Muscle of leg (tissue), 11 donors: ENCODE results near the gene EMSY. TPM values are rescaled to one million over a fixed set of nuclear protein-coding genes. Genes with fewer than 3 reads are reported as not detected.

Source experiments
- DNase-seq: peaks from one replicate; pipeline ENCODE4 v3.0.0; 2013
- H3K27ac ChIP-seq: one replicate; pipeline ENCODE4 v1.5.1; 2013; ENCODE audit warnings: mild to moderate bottlenecking, low read length, control low read depth
- H3K27me3 ChIP-seq: one replicate; pipeline ENCODE4 v1.6.1; 2013; ENCODE audit warnings: low read length; ENCODE audit not compliant: control insufficient read depth, insufficient read depth
- H3K36me3 ChIP-seq: one replicate; pipeline ENCODE4 v1.6.1; 2013; ENCODE audit warnings: low read length; ENCODE audit not compliant: control insufficient read depth, insufficient read depth
- H3K4me1 ChIP-seq: one replicate; pipeline ENCODE4 v1.6.1; 2013; ENCODE audit warnings: low read length; ENCODE audit not compliant: control insufficient read depth, insufficient read depth
- H3K4me3 ChIP-seq: one replicate; pipeline ENCODE4 v1.5.1; 2013; ENCODE audit warnings: low read length, control low read depth
- H3K9me3 ChIP-seq: replicated peaks from 2 replicates; pipeline ENCODE4 v1.6.1; 2013; ENCODE audit warnings: low read depth, low read length; ENCODE audit not compliant: control insufficient read depth
- WGBS: methylation state at CpG from one replicate; pipeline ENCODE4 v1.1.5; 2013; ENCODE audit warnings: missing lambda C conversion rate; ENCODE audit not compliant: insufficient coverage; 5-methylcytosine and 5-hydroxymethylcytosine counted together
- polyA plus RNA-seq, 8 donors: library from polyadenylated mRNA; unstranded; fragments of 120-200 nt; gene quantifications; one replicate each; pipeline versions ENCODE4 v1.2.1 to v1.2.3, GENCODE V29; 2013; ENCODE audit warnings: inconsistent platforms in 1 of 8, low replicate concordance in 1 of 8; ENCODE audit not compliant: insufficient read length in 8 of 8, insufficient read depth in 1 of 8
- total RNA-seq: library from RNA; stranded (reverse); fragments of 120-200 nt; gene quantifications from one replicate; pipeline ENCODE4 v1.2.4, GENCODE V29; 2013

The EMSY gene
- total and polyA plus RNA-seq, 9 donors: 12.5 to 16.7 (median 13.6) TPM

GRCh38 chr11:76410851-76411357 lies 33.9 kb upstream of the EMSY start:
- DNase-seq: peak; percentile 46
- no peaks in the 10 kb centered on the region for H3K27me3 ChIP-seq
- peaks cover 22% of the 10 kb centered on the region for H3K4me1 ChIP-seq
- H3K4me3 ChIP-seq: no peak overlapping the region
- no peaks in the 10 kb centered on the region for H3K9me3 ChIP-seq
- H3K36me3 ChIP-seq: no peaks in the 10 kb centered on the region
- H3K27ac ChIP-seq: peak overlapping the region; percentile 55
- 21% methylated on average over 7 of the region's 10 CpGs for WGBS

DNA sequence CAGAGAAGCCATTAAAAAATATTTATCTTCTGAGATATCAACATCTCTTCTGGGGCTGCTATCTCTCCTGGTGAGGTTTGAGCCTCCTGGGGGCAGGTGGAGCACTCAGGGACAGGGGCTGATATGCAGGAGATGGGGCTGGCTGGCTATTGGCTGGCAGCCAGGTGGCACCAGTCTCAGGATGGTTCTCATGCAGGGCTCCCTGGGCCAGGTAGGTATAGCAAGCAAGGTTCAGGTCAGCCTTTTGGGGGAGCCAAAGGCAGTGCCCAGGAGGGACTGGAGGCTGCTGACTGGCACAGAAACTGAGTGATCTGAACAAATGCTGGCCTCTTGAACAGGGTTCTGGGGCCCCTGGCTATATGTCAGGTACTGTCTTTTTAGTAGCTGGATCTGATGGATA lies 29.7 kb upstream of the EMSY start:
- Histone ChIP-seq H3K36me3 (no peaks in the 10 kb centered on the region), H3K27ac (no peak overlapping the region), H3K9me3 (no peaks in the 10 kb centered on the region), H3K4me3 (no peak overlapping the region), H3K4me1 (peaks cover 19% of the 10 kb centered on the region), H3K27me3 (no peaks in the 10 kb centered on the region)
- no peak for DNase-seq

- Histone ChIP-seq H3K36me3 (no peaks in the 10 kb centered on the region), H3K4me3 (no peak overlapping the region), H3K27me3 (no peaks in the 10 kb centered on the region), H3K4me1 (no peaks in the 10 kb centered on the region), H3K27ac (no peak overlapping the region), H3K9me3 (no peaks in the 10 kb centered on the region)
- 0% methylated on average over 1 of the region's 3 CpGs for WGBS
- no peak for DNase-seq
Observed at GRCh38 chr11:76419896-76420295, 24.9 kb upstream of the EMSY start.

- DNase-seq: no peak
- no peak overlapping the region for H3K4me3 ChIP-seq
- H3K9me3 ChIP-seq: no peaks in the 10 kb centered on the region
- no peak overlapping the region for H3K27ac ChIP-seq
- no peaks in the 10 kb centered on the region for H3K27me3 ChIP-seq
- WGBS: 68% methylated on average over 3 of the region's 3 CpGs
- no peaks in the 10 kb centered on the region for H3K36me3 ChIP-seq
- no peaks in the 10 kb centered on the region for H3K4me1 ChIP-seq
Observed at GRCh38 chr11:76424379-76424778, 20.4 kb upstream of the EMSY start.

GRCh38 chr11:76424891-76425290 lies 19.9 kb upstream of the EMSY start:
- H3K27me3 ChIP-seq: no peaks in the 10 kb centered on the region

GRCh38 chr11:76426660-76427059 lies 18.2 kb upstream of the EMSY start:
- DNase-seq: no peak
- H3K9me3 ChIP-seq: no peaks in the 10 kb centered on the region
- H3K4me1 ChIP-seq: no peaks in the 10 kb centered on the region
- no peak overlapping the region for H3K4me3 ChIP-seq
- no peaks in the 10 kb centered on the region for H3K36me3 ChIP-seq
- no peaks in the 10 kb centered on the region for H3K27me3 ChIP-seq
- H3K27ac ChIP-seq: no peak overlapping the region

More at GRCh38 chr11:76424891-76425290, 19.9 kb upstream of the EMSY start:
- WGBS: 75% methylated on average over 1 of the region's 2 CpGs
- Histone ChIP-seq H3K27ac (no peak overlapping the region), H3K4me1 (no peaks in the 10 kb centered on the region), H3K4me3 (no peak overlapping the region), H3K36me3 (no peaks in the 10 kb centered on the region), H3K9me3 (no peaks in the 10 kb centered on the region)
- DNase-seq: no peak

DNA sequence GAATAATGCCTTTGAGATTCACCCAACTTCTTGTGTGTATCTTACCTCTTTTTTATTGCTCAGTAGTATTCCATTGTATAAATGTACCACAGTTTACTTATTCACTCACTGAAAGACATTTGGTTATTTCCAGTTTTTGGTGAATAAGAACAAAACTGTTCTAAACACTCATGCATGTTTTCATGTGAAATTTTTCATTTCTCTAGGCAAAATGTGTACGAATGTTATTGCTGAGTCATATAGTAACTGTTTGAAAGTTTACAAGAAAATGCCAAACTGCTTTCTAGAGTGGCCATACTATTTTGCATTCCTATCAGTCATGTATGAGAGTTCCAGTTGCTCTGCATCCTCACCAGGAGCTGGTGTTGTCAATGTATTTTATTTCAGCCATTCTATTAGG lies 8.8 kb upstream of the EMSY start:
- Histone ChIP-seq H3K4me1 (no peaks in the 10 kb centered on the region), H3K36me3 (no peaks in the 10 kb centered on the region), H3K9me3 (no peaks in the 10 kb centered on the region), H3K27me3 (no peaks in the 10 kb centered on the region), H3K4me3 (no peak overlapping the region), H3K27ac (no peak overlapping the region)
- WGBS: no CpG with 5 or more reads among the region's 1 CpG
- no peak for DNase-seq

- peaks cover 5% of the 10 kb centered on the region for H3K4me1 ChIP-seq
- no CpG with 5 or more reads among the region's 10 CpGs for WGBS
- DNase-seq: peak; percentile 9
- H3K27me3 ChIP-seq: no peaks in the 10 kb centered on the region
- H3K36me3 ChIP-seq: peaks cover 3% of the 10 kb centered on the region
- H3K4me3 ChIP-seq: peak overlapping the region; percentile 94
- peak overlapping the region; percentile 99 for H3K27ac ChIP-seq
- H3K9me3 ChIP-seq: no peaks in the 10 kb centered on the region
Observed at GRCh38 chr11:76443268-76443980, 1.4 kb upstream of the EMSY start.

- H3K9me3 ChIP-seq: no peaks in the 10 kb centered on the region
- peak overlapping the region; percentile 94 for H3K4me3 ChIP-seq
- no peak for DNase-seq
- peak overlapping the region; percentile 99 for H3K27ac ChIP-seq
- 0% methylated on average over 7 of the region's 10 CpGs for WGBS
- H3K4me1 ChIP-seq: peaks cover 5% of the 10 kb centered on the region
- H3K27me3 ChIP-seq: no peaks in the 10 kb centered on the region
- H3K36me3 ChIP-seq: peaks cover 3% of the 10 kb centered on the region
Observed at GRCh38 chr11:76444065-76444383, 794 bp upstream of the EMSY start.

- no peaks in the 10 kb centered on the region for H3K9me3 ChIP-seq
- H3K4me1 ChIP-seq: peaks cover 5% of the 10 kb centered on the region
- under 1% methylated on average over 38 of the region's 56 CpGs for WGBS
- peaks cover 6% of the 10 kb centered on the region for H3K36me3 ChIP-seq
- H3K4me3 ChIP-seq: peak overlapping the region; percentile 94
- no peaks in the 10 kb centered on the region for H3K27me3 ChIP-seq
- H3K27ac ChIP-seq: peak overlapping the region; percentile 99
- peak; percentile 95 for DNase-seq
Observed at GRCh38 chr11:76445121-76446084, 585 bp downstream of the EMSY start.
